Large intestine (tissue), 3 donors: ENCODE results near the gene TOP1. TPM values are rescaled to one million over a fixed set of nuclear protein-coding genes. Genes with fewer than 3 reads are reported as not detected.

Source experiments
- DNase-seq, 2 donors: peaks; one replicate each; pipeline versions ENCODE4 v3.0.0 to v3.0.0-alpha.2; 2013
- H3K27ac ChIP-seq: one replicate; pipeline ENCODE4 v1.5.1; 2013; ENCODE audit warnings: low read length
- H3K27me3 ChIP-seq: 2 replicates; pipeline ENCODE4 v1.6.1; 2013; ENCODE audit warnings: low read length; ENCODE audit not compliant: control insufficient read depth, insufficient read depth
- H3K36me3 ChIP-seq: 2 replicates; pipeline ENCODE4 v1.6.1; 2013; ENCODE audit warnings: low read length; ENCODE audit not compliant: control insufficient read depth, insufficient read depth
- H3K4me1 ChIP-seq: one replicate; pipeline ENCODE4 v1.6.1; 2013; ENCODE audit warnings: low read length; ENCODE audit not compliant: control insufficient read depth, insufficient read depth
- H3K4me3 ChIP-seq: one replicate; pipeline ENCODE4 v1.5.1; 2013; ENCODE audit warnings: low read length
- H3K9me3 ChIP-seq: one replicate; pipeline ENCODE4 v1.6.1; 2013; ENCODE audit warnings: mild to moderate bottlenecking, low read depth, low read length, moderate library complexity; ENCODE audit not compliant: control insufficient read depth
- WGBS: methylation state at CpG from one replicate; pipeline ENCODE4 v1.1.5; 2013; ENCODE audit warnings: low lambda C conversion rate; ENCODE audit not compliant: insufficient coverage; 5-methylcytosine and 5-hydroxymethylcytosine counted together
- polyA plus RNA-seq: library from polyadenylated mRNA; unstranded; fragments of 120-200 nt; gene quantifications from one replicate; pipeline ENCODE4 v1.2.1, GENCODE V29; 2013

TOP1 gene
- polyA plus RNA-seq, 1 donor = 79.5 TPM

DNA sequence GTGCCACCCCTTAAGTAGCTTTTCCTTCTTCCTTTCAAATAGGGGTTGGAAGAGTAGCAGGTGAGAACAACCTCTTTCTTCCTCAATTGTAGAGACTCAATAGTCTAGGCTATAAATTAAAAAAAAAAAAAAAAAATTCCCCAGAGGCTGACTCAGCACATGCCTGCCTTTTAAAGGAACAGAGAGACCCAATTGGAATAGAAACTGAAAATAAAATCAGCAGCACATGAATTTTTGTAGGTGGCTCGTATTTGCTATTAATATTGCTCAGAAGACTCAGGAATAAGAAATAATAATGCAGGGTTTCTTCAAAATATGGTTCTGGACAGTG is 19.3 kb downstream of the TOP1 start:
- Histone ChIP-seq H3K4me1 (peaks cover 36% of the 10 kb centered on the region), H3K9me3 (no peaks in the 10 kb centered on the region), H3K27ac (peak overlapping the region; percentile 47), H3K36me3 (no peaks in the 10 kb centered on the region), H3K27me3 (no peaks in the 10 kb centered on the region), H3K4me3 (no peak overlapping the region)
- WGBS = no CpG with 5 or more reads among the region's 1 CpG
- DNase-seq = no peak

DNA sequence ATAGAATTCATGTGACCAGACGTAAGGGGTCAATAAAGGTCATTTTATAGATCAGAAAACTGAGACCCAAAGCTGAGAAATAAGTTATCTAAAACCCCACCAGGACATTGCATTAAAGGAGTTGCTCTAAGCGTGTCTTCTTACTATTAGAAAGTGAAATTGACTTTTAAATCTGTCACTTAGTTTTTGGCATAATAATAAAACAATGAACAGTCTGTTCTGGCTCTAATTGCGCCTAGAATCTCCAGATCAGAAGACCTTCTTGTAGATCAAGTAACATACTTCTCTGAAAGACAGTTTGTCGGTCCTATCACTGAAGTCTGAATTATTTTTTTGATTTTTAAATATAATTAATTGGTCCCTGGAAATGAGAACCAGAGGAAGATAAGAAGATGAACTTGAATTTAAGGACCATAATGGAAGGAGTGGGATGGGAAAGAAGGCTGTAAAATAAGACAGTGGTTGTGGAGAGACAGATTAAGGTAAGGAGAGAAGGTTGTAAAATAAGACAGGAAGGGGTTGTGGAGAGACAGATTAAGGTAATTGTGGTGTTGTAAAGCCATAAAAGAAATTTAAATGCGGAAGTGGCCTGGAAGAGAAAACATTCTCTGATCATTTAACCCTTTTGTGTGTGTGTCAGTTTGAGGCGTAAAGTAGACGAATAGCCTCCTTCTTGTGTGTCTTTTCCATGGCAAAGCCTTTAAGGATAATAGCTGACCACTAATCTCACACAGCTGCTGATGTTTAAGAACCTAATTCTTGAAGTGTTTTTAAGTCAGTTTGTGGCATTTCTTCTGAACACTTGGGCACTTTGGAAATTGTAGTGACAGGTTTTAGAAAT is 20.1 kb downstream of the TOP1 start:
- Histone ChIP-seq H3K27me3 (no peaks in the 10 kb centered on the region), H3K27ac (peak overlapping the region; percentile 22), H3K36me3 (no peaks in the 10 kb centered on the region), H3K9me3 (no peaks in the 10 kb centered on the region), H3K4me3 (no peak overlapping the region), H3K4me1 (peaks cover 41% of the 10 kb centered on the region)
- 0% methylated on average over 1 of the region's 7 CpGs for WGBS
- DNase-seq = peak in 1 of 2 donors; percentile 65

DNA sequence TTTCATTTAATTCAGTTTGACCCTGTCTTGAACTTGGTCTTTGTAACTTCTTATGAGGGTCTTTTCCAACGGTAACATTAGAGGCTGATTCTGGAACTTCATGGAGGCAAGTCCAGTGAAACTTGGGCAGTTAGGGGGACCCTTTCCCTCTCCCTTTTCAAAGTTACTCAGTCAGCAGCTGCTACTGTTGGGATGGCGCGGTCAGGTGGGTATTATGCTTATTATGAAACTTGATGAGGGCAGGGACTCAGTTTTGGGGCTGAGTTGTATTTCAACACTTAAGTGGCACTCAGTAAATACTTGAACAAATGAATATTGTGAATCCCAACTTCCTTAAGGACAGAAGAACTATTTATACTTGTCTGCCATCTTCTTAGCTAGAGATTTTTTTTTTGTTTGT is 20.8 kb downstream of the TOP1 start:
- no CpG with 5 or more reads among the region's 3 CpGs for WGBS
- Histone ChIP-seq H3K27me3 (no peaks in the 10 kb centered on the region), H3K9me3 (no peaks in the 10 kb centered on the region), H3K4me1 (peaks cover 41% of the 10 kb centered on the region), H3K4me3 (no peak overlapping the region), H3K27ac (peak overlapping the region; percentile 22), H3K36me3 (no peaks in the 10 kb centered on the region)
- DNase-seq = no peak

DNA sequence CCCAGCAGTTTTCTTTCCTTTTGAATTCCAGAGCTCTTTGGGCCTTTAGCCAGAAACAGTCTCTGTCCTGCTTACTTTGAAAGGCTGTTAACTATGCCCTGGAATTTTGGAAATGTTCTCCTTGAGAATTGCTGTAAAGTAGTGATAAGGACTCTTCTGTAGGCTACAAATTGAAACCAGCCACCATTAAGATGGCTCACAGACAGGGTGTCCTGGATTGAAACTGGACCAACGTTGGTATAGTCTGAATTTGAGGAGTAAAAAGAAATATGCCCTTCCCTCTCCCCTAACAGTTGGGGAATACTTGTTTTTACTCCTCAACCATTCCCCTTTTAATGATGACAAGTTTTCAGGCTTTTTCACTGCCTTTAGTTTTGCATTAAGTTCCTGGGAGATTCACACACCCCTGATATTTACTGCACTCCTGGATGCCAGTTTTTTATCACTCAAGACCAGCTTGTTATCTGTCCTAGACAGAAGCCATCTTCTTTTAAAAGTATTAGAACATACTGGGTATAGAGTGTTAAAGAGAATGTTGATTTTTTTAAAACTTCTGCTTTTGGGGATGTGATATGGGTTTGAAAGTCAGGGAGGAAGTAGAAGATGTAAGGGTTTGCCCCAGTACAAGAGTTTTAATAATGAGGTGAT is 21.9 kb downstream of the TOP1 start:
- no peaks in the 10 kb centered on the region for H3K36me3 ChIP-seq
- no peak overlapping the region for H3K4me3 ChIP-seq
- H3K9me3 ChIP-seq = no peaks in the 10 kb centered on the region
- WGBS = no CpG with 5 or more reads among the region's 1 CpG
- H3K4me1 ChIP-seq = peaks cover 44% of the 10 kb centered on the region
- H3K27ac ChIP-seq = no peak overlapping the region
- DNase-seq = no peak
- H3K27me3 ChIP-seq = no peaks in the 10 kb centered on the region

DNA sequence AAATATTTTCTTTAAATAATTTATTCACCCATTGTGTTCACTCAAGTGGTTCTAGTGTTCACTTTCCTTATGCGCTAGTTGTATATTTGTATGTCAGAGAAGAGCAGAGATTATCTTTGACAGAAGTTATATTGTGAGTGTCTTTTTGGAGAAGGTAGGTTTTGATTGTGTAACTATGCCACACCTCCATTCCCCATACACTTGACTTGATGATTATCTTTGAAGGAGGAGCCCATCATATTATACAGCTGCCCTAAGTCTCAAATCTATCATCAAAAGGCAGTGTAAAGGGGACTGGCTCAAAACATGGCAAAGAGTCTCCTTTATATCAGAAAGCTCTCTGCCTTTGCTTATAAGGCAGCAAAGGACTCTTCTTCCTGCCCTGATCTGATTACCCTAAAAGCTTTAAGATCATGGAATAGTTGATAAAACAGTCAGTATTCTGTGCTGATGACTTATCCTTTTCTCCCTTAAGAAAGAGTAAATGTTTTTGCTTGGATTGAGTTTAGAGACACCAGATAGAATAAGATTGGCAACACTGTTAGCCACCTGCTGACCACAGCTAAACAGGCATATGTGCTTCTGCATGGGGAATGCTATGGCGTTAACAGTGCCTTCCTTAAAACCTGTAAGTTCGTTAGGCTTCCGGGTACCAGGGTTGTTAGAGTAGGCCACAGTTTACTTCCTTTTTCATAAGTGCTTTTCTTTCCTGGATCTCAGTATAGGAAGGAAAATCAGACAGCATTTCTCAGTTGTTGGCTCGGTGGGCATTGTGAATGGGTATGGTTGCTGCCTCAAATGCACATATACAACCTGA is 22.6 kb downstream of the TOP1 start:
- no peaks in the 10 kb centered on the region for H3K36me3 ChIP-seq
- no peak overlapping the region for H3K4me3 ChIP-seq
- no peak overlapping the region for H3K27ac ChIP-seq
- WGBS = 100% methylated on average over 2 of the region's 5 CpGs
- no peak for DNase-seq
- no peaks in the 10 kb centered on the region for H3K27me3 ChIP-seq
- peaks cover 47% of the 10 kb centered on the region for H3K4me1 ChIP-seq
- H3K9me3 ChIP-seq = no peaks in the 10 kb centered on the region

DNA sequence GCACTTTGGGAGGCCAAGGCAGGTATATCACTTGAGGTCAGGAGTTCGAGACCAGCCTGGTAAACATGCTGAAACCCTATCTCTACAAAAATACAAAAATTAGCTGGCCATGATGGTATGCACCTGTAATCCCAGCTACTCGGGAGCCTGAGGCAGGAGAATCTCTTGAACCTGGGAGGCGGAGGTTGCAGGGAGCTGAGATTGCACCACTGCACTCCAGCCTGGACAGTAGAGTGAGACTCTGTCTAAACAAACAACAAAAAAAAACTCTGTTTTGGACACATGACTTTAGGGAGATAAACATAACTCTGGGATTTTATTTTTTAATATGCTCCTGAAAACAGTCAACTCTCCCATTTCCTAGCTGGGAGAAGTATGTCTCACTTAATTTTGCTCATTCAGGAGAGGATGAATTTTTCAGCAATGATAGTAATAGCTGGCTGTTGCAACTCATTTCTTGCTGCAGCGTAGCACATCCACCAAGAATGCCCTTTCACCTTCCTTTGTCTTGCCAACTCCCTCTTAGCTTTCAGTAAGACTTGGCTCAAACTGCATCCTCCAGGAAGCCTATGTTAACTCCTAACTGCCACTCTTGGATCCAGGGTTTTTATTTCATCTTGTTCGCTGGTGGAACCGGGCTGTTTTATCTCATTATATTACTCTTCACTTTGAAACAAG is 24.3 kb downstream of the TOP1 start:
- no peaks in the 10 kb centered on the region for H3K9me3 ChIP-seq
- H3K27ac ChIP-seq = no peak overlapping the region
- peaks cover 32% of the 10 kb centered on the region for H3K4me1 ChIP-seq
- WGBS = 75% methylated on average over 2 of the region's 6 CpGs
- no peaks in the 10 kb centered on the region for H3K27me3 ChIP-seq
- no peaks in the 10 kb centered on the region for H3K36me3 ChIP-seq
- no peak overlapping the region for H3K4me3 ChIP-seq
- DNase-seq = no peak

DNA sequence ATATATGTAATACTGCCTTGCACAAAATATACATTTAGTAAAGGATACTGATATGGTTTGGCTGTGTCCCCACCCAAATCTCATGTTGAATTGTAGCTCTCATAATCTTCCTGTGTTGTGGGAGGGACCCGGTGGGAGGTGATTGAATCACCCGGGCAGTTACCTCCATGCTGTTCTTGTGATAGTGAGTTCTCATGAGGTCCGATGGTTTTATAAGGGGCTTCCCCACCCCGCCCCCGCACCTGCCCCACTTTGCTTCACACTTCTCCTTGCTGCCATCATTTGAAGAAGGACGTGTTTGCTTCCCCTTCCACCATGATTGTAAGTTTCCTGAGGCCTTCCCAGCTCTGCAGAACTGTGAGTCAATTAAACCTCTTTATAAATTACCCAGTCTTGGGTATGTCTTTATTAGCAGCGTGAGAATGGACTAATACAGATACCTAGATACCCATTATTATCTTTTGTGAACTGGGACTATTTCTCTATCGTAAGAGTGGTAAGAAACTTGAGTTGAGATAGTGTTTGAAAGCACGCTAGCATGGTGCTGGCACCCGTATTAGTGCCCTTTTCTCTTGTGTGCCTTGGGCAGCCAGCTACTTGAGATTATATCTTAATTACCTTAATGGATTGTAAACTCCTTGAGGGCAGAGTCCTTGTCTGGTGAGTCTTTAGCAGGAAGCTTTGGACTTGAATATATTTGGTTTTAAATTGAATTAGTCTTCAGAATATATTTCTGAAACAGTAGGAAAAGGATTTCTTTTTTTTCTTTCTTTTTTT is 25.6 kb downstream of the TOP1 start:
- H3K27me3 ChIP-seq = no peaks in the 10 kb centered on the region
- H3K36me3 ChIP-seq = no peaks in the 10 kb centered on the region
- 100% methylated on average over 3 of the region's 10 CpGs for WGBS
- H3K4me1 ChIP-seq = peaks cover 28% of the 10 kb centered on the region
- no peak for DNase-seq
- no peak overlapping the region for H3K4me3 ChIP-seq
- H3K27ac ChIP-seq = no peak overlapping the region
- H3K9me3 ChIP-seq = no peaks in the 10 kb centered on the region

DNA sequence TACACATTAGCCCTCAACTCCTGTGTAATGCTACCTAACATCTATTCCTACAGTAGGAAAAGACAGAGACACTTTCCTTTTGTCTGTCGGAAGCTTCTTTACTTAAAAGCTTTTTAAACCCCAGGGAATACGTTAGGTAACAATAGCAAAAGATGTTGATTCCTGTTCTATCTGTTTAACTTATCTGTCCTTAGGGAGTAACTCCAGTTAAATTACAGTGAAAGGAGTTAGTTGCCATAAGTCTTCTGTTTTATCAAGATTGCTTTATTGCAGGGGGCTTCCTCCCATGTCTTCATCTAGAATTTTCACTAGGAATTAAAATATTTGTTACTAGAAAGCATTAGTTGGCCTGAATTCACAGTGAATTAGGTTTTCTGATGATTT is 26.2 kb downstream of the TOP1 start:
- Histone ChIP-seq H3K9me3 (no peaks in the 10 kb centered on the region), H3K36me3 (no peaks in the 10 kb centered on the region), H3K27me3 (no peaks in the 10 kb centered on the region), H3K4me3 (no peak overlapping the region), H3K4me1 (peaks cover 22% of the 10 kb centered on the region), H3K27ac (no peak overlapping the region)
- no peak for DNase-seq
- WGBS = no CpG with 5 or more reads among the region's 2 CpGs

DNA sequence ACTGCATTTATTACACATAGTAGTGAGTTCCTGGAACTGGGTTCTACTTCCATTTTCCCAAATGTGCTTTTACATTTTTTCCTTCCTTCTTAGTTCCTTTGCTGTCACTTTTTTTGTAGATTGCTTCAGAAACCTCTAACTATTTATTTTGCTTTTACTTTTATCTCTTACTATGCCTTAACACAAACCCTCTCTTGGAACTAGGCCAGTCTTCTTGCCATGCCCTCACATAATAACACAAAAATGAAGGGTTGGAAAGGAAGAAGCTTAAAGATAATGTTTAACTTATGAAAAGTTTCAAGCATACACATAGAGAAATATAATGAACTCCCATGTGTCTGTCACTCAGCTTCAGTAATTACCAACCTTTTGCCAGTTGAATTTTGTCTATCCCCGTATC is 27.1 kb downstream of the TOP1 start:
- Histone ChIP-seq H3K9me3 (no peaks in the 10 kb centered on the region), H3K4me3 (no peak overlapping the region), H3K27me3 (no peaks in the 10 kb centered on the region), H3K36me3 (no peaks in the 10 kb centered on the region), H3K27ac (no peak overlapping the region), H3K4me1 (peaks cover 18% of the 10 kb centered on the region)
- DNase-seq = no peak
- WGBS = 83% methylated on average over 1 of the region's 1 CpG
